H1 (cell line): ENCODE data around the gene GRID2. TPM values are rescaled to one million over a fixed set of nuclear protein-coding genes. Genes with fewer than 3 reads are reported as not detected.
A peak's percentile ranks its signal among the peaks of the same experiment; 100 is the strongest.

Experiments
- CTCF ChIA-PET: fragments of 300-600 bp; sonication (Branson Sonifier 250); formaldehyde crosslinking; loops from one replicate; lab custom pipeline; 2021; ENCODE audit not compliant: partially characterized antibody; lab: Charles Lee
- POLR2A ChIA-PET: fragments of 300-600 bp; sonication (Branson Sonifier 250); formaldehyde crosslinking; loops from one replicate; lab custom pipeline; 2021; ENCODE audit warnings: inconsistent platforms; ENCODE audit not compliant: partially characterized antibody; lab: Charles Lee
- DNase-seq, 2 experiments: peaks; one replicate each; pipeline versions ENCODE4 v3.0.0 to v3.0.0-alpha.2; 2010 to 2022; ENCODE audit warnings: low spot score in 2 of 2, low read depth in 1 of 2, mixed read lengths in 1 of 2
- FAIRE-seq: peaks from 2 replicates; lab custom pipeline; 2011; peaks lifted over from hg19 to GRCh38; lab: Jason Lieb, UNC
- H2AFZ ChIP-seq: 2 replicates; pipeline ENCODE4 v1.8.1; 2012; ENCODE audit warnings: low read length, inconsistent platforms
- H2AK5ac ChIP-seq: 2 replicates; pipeline ENCODE4 v1.6.1; 2013; ENCODE audit warnings: low read depth, low read length
- H2BK120ac ChIP-seq: replicated peaks from 2 replicates; pipeline ENCODE3; 2013; ENCODE audit warnings: low read depth, low read length, inconsistent platforms
- H2BK12ac ChIP-seq: 2 replicates; pipeline ENCODE4 v1.6.1; 2013; ENCODE audit warnings: low read depth, low read length
- H2BK15ac ChIP-seq: 2 replicates; pipeline ENCODE4 v1.6.1; 2013; ENCODE audit warnings: low read length
- H2BK20ac ChIP-seq: 2 replicates; pipeline ENCODE4 v1.6.1; 2013; ENCODE audit warnings: low read length
- H2BK5ac ChIP-seq: 2 replicates; pipeline ENCODE4 v1.6.1; 2013; ENCODE audit warnings: low read depth, low read length
- H3K14ac ChIP-seq: 2 replicates; pipeline ENCODE4 v1.6.1; 2013; ENCODE audit warnings: inconsistent platforms; ENCODE audit not compliant: insufficient read length
- H3K18ac ChIP-seq: 2 replicates; pipeline ENCODE4 v1.6.1; 2013; ENCODE audit warnings: low read length; ENCODE audit errors: extremely low read depth
- H3K23ac ChIP-seq: 2 replicates; pipeline ENCODE4 v1.6.1; 2013; ENCODE audit warnings: inconsistent platforms; ENCODE audit not compliant: insufficient read length
- H3K23me2 ChIP-seq: 2 replicates; pipeline ENCODE4 v1.6.1; 2013; ENCODE audit warnings: low read depth, low read length
- H3K27ac ChIP-seq: 2 replicates; pipeline ENCODE4 v1.6.1; 2011; ENCODE audit warnings: low read depth, low read length, inconsistent platforms
- H3K27me3 ChIP-seq, 4 experiments: replicated peaks in 1 of 4; 1 replicate in 1 of 4; 2 replicates in 3 of 4; pipeline versions ENCODE4 v1.6.1 to v1.8.1; 2011 to 2013; ENCODE audit warnings: low read length in 3 of 4, mild to moderate bottlenecking in 3 of 4, inconsistent platforms in 2 of 4, mixed read lengths in 2 of 4, moderate library complexity in 1 of 4; ENCODE audit not compliant: control insufficient read depth in 3 of 4, insufficient read depth in 3 of 4; ENCODE audit errors: extremely low read depth in 1 of 4
- H3K36me3 ChIP-seq, 4 experiments: 2 replicates each; pipeline versions ENCODE4 v1.6.1 to v1.8.1; 2011 to 2013; ENCODE audit warnings: mild to moderate bottlenecking in 4 of 4, low read length in 3 of 4, moderate library complexity in 2 of 4, control low read depth in 1 of 4, inconsistent platforms in 1 of 4; ENCODE audit not compliant: insufficient read depth in 4 of 4, control insufficient read depth in 2 of 4
- H3K4ac ChIP-seq: replicated peaks from 2 replicates; pipeline ENCODE3; 2013; ENCODE audit warnings: low read length, low read depth, mixed read lengths, inconsistent platforms; ENCODE audit not compliant: insufficient read length
- H3K4me1 ChIP-seq, 4 experiments: replicated peaks in 1 of 4; 1 replicate in 1 of 4; 2 replicates in 3 of 4; pipeline versions ENCODE4 v1.6.1 to v1.8.1; 2011 to 2013; ENCODE audit warnings: low read length in 3 of 4, inconsistent platforms in 2 of 4, mixed read lengths in 1 of 4; ENCODE audit not compliant: insufficient read depth in 4 of 4, control insufficient read depth in 3 of 4
- H3K4me2 ChIP-seq, 2 experiments: 2 replicates each; pipeline versions ENCODE4 v1.6.1 to v1.8.1; 2011 to 2013; ENCODE audit warnings: low read depth in 2 of 2, low read length in 2 of 2, control low read depth in 1 of 2, inconsistent platforms in 1 of 2, mild to moderate bottlenecking in 1 of 2; ENCODE audit not compliant: insufficient read depth in 1 of 2
- H3K4me3 ChIP-seq, 4 experiments: fragments of 200-600, 300-600 bp in 1 of 4; sonication (generic), shearing (Covaris generic), sonication (Bioruptor Twin) in 1 of 4; 2 replicates each; pipeline versions ENCODE4 v1.5.1 to v1.8.1; 2011 to 2016; ENCODE audit warnings: low read length in 4 of 4, low read depth in 3 of 4, control low read depth in 2 of 4, inconsistent platforms in 2 of 4, mild to moderate bottlenecking in 2 of 4, mixed read lengths in 1 of 4, moderate library complexity in 1 of 4; ENCODE audit not compliant: insufficient read depth in 2 of 4; ENCODE audit errors: extremely low read depth in 1 of 4
- H3K56ac ChIP-seq: replicated peaks from 2 replicates; pipeline ENCODE3; 2013; ENCODE audit warnings: low read depth, mild to moderate bottlenecking, mixed read lengths, low read length, inconsistent platforms; ENCODE audit not compliant: insufficient read length
- H3K79me1 ChIP-seq: 2 replicates; pipeline ENCODE4 v1.6.1; 2013; ENCODE audit warnings: low read depth, low read length, control low read depth
- H3K79me2 ChIP-seq, 2 experiments: 2 replicates each; pipeline versions ENCODE4 v1.6.1 to v1.8.1; 2012 to 2013; ENCODE audit warnings: low read length in 2 of 2, mild to moderate bottlenecking in 2 of 2, inconsistent platforms in 1 of 2; ENCODE audit not compliant: insufficient read depth in 2 of 2, control insufficient read depth in 1 of 2
- H3K9ac ChIP-seq, 4 experiments: replicated peaks in 1 of 4; 1 replicate in 1 of 4; 2 replicates in 3 of 4; pipeline versions ENCODE4 v1.6.1 to v1.8.1; 2011 to 2013; ENCODE audit warnings: low read depth in 3 of 4, low read length in 3 of 4, control low read depth in 2 of 4, mild to moderate bottlenecking in 2 of 4, moderate library complexity in 2 of 4, inconsistent platforms in 1 of 4; ENCODE audit errors: extremely low read depth in 1 of 4
- H3K9me3 ChIP-seq, 2 experiments: 2 replicates each; pipeline versions ENCODE4 v1.6.1 to v1.8.1; 2012 to 2013; ENCODE audit warnings: mild to moderate bottlenecking in 2 of 2, moderate library complexity in 2 of 2, control low read depth in 1 of 2, inconsistent platforms in 1 of 2, low read depth in 1 of 2, low read length in 1 of 2, mixed read lengths in 1 of 2; ENCODE audit not compliant: insufficient read depth in 2 of 2
- H4K20me1 ChIP-seq, 2 experiments: replicated peaks in 1 of 2; 2 replicates each; pipeline versions ENCODE3 to v1.8.1; 2011 to 2013; ENCODE audit warnings: inconsistent platforms in 2 of 2, low read length in 2 of 2, mild to moderate bottlenecking in 1 of 2; ENCODE audit not compliant: insufficient read depth in 2 of 2, control insufficient read depth in 1 of 2
- H4K5ac ChIP-seq: 2 replicates; pipeline ENCODE4 v1.6.1; 2013; ENCODE audit warnings: low read length, low read depth, mixed read lengths, inconsistent platforms; ENCODE audit not compliant: insufficient read length
- H4K8ac ChIP-seq: 2 replicates; pipeline ENCODE4 v1.8.0; 2013; ENCODE audit warnings: mild to moderate bottlenecking, moderate library complexity, low read length, inconsistent platforms; ENCODE audit not compliant: insufficient read depth; ENCODE audit errors: extremely low read depth
- H4K91ac ChIP-seq: replicated peaks from 2 replicates; pipeline ENCODE3; 2013; ENCODE audit warnings: low read length, mixed read lengths, inconsistent platforms; ENCODE audit not compliant: insufficient read length
- CBX8 ChIP-seq: fragments of 300-800, 300-1000 bp; sonication (generic); IDR thresholded peaks from 2 replicates; pipeline ENCODE4 v1.7.1; 2016; ENCODE audit warnings: low read depth, low read length, borderline replicate concordance
- CTBP2 ChIP-seq: IDR thresholded peaks from 2 replicates; pipeline ENCODE4 v1.7.0; 2011; ENCODE audit warnings: borderline replicate concordance, mild to moderate bottlenecking, moderate library complexity, mixed read lengths, low read length; ENCODE audit not compliant: insufficient read depth, insufficient read length
- JUN ChIP-seq: IDR thresholded peaks from 2 replicates; pipeline ENCODE4 v1.6.1; 2011; ENCODE audit warnings: low read depth, mild to moderate bottlenecking, improper control_type of control experiment, low read length
- WGBS, 2 experiments: shearing (Covaris generic) in 1 of 2; methylation state at CpG; one replicate each; pipeline versions ENCODE4 v1.1.6 to v1.1.7; 2013 to 2015; ENCODE audit warnings: low lambda C conversion rate in 2 of 2, mixed read lengths in 2 of 2, inconsistent platforms in 1 of 2, low coverage in 1 of 2, missing lambda C conversion rate in 1 of 2; ENCODE audit not compliant: insufficient replicate concordance in 2 of 2, insufficient coverage in 1 of 2, insufficient read length in 1 of 2; ENCODE audit errors: extremely low coverage in 1 of 2, missing lambda C conversion rate in 1 of 2; 5-methylcytosine and 5-hydroxymethylcytosine counted together
- polyA plus RNA-seq, 7 experiments: library from polyadenylated mRNA; depleted of rRNA in 3 of 7; stranded (reverse) in 5 of 7; unstranded in 2 of 7; fragments of >200 nt in 5 of 7; fragments of 200-250 nt in 2 of 7; gene quantifications; 1 replicate in 5 of 7; 2 replicates in 1 of 7; 4 replicates in 1 of 7; pipeline versions ENCODE4 v1.2.1 to v1.2.3, GENCODE V29; 2011 to 2013; ENCODE audit warnings: missing spikeins in 2 of 7, mixed read lengths in 2 of 7
- total RNA-seq: library from RNA; stranded (reverse); fragmentation: NEBNext Ultra II Directional; extraction: Animal tissue kit (Norgen Biotek cat#: 25700); gene quantifications from 2 replicates; pipeline ENCODE4 v1.2.1, GENCODE V29; 2021

The GRID2 gene
- total and polyA plus RNA-seq, 2 of the 8 experiments (the other 6 are each of a cell fraction or from before 2014, with no cell fraction given) = 31.1 to 81.9 TPM

GRCh38 chr4:93786149-93786548 lies 1482.4 kb downstream of the GRID2 start:
- FAIRE-seq = no peak
- Histone ChIP-seq H4K20me1 (no peaks in the 10 kb centered on the region), H2BK20ac (0 out of 2 replicates have a peak overlapping the region, but pooled peaks have one; percentile 17), H3K79me1 (no peaks in the 10 kb centered on the region), H2BK120ac (no peak overlapping the region), H3K14ac (no peak overlapping the region), H3K18ac (no peak overlapping the region), H2AFZ (no peak overlapping the region), H3K27ac (no peak overlapping the region), H3K23me2 (no peaks in the 10 kb centered on the region), H4K8ac (no peak overlapping the region), H3K27me3 (no peaks in the 10 kb centered on the region), H4K5ac (no peak overlapping the region), H3K79me2 (no peaks in the 10 kb centered on the region), H3K9ac (no peak overlapping the region), H4K91ac (no peak overlapping the region), H3K9me3 (no peaks in the 10 kb centered on the region), H3K4me2 (peak overlapping the region; percentile 29 to 35; a peak in 3 of 4 replicates), H2AK5ac (no peak overlapping the region), H3K36me3 (no peaks in the 10 kb centered on the region), H3K56ac (no peak overlapping the region), H3K4me3 (no peak overlapping the region), H2BK5ac (no peak overlapping the region), H3K23ac (no peak overlapping the region), H2BK12ac (no peak overlapping the region), H3K4me1 (peaks cover 0 to 9% (median 4%) of the 10 kb centered on the region in 4 experiments; a peak in 5 of 7 replicates), H3K4ac (no peak overlapping the region), H2BK15ac (no peak overlapping the region)
- CTCF ChIA-PET = interaction anchor here (0.9 to 1.9 kb wide), 4 partner anchors 9 to 85 kb away, joined by 3 to 7 read pairs (median 4); no protein-coding TSS in a partner anchor
- POLR2A ChIA-PET = no interaction called here
- no peak for DNase-seq
- TF ChIP-seq CBX8 (no peak), CTBP2 (no peak), JUN (no peak)
- 48% methylated on average over 2 of the region's 2 CpGs; no CpG with 5 or more reads in 1 of the 2 experiments for WGBS, 2 experiments
